GM19438 (cell line): ENCODE data around the gene FKBP2.
A peak's percentile ranks its signal among the peaks of the same experiment; 100 is the strongest.

Experiments used
- ATAC-seq: cut with Tn5 transposase; IDR thresholded peaks from one replicate; pipeline ENCODE4 v1.9.1; 2021; ENCODE audit warnings: low read depth; ENCODE audit not compliant: unreplicated experiment

Gene FKBP2

GRCh38 chr11:64278576-64279190 lies 37.8 kb downstream of the FKBP2 start:
- no peak for ATAC-seq

GRCh38 chr11:64281957-64282770 lies 41.3 kb downstream of the FKBP2 start:
- ATAC-seq = no peak

GRCh38 chr11:64283092-64283491 lies 42.2 kb downstream of the FKBP2 start:
- ATAC-seq = no peak

- peak; percentile 72 for ATAC-seq
These were observed 43.4 kb downstream of the FKBP2 start, which contains the start of gene BAD for GRCh38 chr11:64284048-64284961. BAD (minus strand) TSS chr11:64284665; CDS start chr11:64284368, 297 bp downstream.

GRCh38 chr11:64284962-64285884 lies 44.3 kb downstream of the FKBP2 start, which contains the start of gene GPR137:
GPR137 (plus strand) TSS chr11:64285848; CDS start chr11:64286525, 677 bp downstream.
- peak; percentile 59 for ATAC-seq

GRCh38 chr11:64285885-64286800 lies 45.2 kb downstream of the FKBP2 start:
- ATAC-seq = no peak

- no peak for ATAC-seq
These were observed 45.9 kb downstream of the FKBP2 start for GRCh38 chr11:64286801-64287159.

GRCh38 chr11:64287676-64288352 lies 46.9 kb downstream of the FKBP2 start:
- no peak for ATAC-seq

- no peak for ATAC-seq
These were observed 47.5 kb downstream of the FKBP2 start for GRCh38 chr11:64288353-64288750.

GRCh38 chr11:64289002-64289564 lies 48.2 kb downstream of the FKBP2 start:
- ATAC-seq = no peak

GRCh38 chr11:64290352-64291261 lies 49.7 kb downstream of the FKBP2 start:
- ATAC-seq = no peak

GRCh38 chr11:64291262-64291751 lies 50.4 kb downstream of the FKBP2 start, which contains the start of gene KCNK4:
KCNK4 (plus strand) TSS chr11:64291302; CDS start chr11:64293019, 1,717 bp downstream.
- ATAC-seq = no peak

GRCh38 chr11:64291752-64292459 lies 51.0 kb downstream of the FKBP2 start:
- no peak for ATAC-seq

- ATAC-seq = no peak
These were observed 51.8 kb downstream of the FKBP2 start for GRCh38 chr11:64292460-64293254.
